ENCODE data around the gene ATP2A3. TPM values are rescaled to one million over a fixed set of nuclear protein-coding genes. Genes with fewer than 3 reads are reported as not detected.

ATP2A3 gene
- polyA plus RNA-seq, 3 donors = 6.9 to 46.5 (median 9.5) TPM

DNA sequence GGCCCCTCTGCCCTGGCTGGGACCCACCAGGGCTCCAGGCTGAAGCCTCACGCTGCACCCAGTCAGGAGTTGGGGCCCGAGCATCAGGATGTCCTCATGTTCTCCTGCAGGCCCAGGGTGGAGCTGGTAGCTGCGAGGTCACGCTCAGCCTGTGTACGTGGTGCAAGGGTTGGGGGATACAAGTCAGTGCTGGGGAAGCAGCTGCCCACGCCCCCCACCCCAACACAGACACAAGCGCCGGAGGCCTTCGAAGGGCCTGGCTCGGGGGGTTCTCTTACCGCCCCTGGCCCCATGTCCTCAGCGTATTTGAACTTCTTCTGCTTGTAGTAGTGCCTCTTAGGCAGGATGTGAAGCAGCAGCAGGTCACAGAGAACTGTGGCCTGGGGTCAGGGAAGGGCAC is 66.5 kb downstream of the ATP2A3 start:
- H3K9ac ChIP-seq (ENCODE audit: insufficient read depth, low read length, poor library complexity, severe bottlenecking) = no peak overlapping the region
- no peak overlapping the region for H3K4me2 ChIP-seq (replicated peaks; ENCODE audit: extremely low read depth, low read length, poor library complexity, severe bottlenecking)
- intact Hi-C loops (cut with micrococcal nuclease) = no loop called here
- H3K27me3 ChIP-seq (ENCODE audit: control insufficient read depth in 2 of 2, insufficient read depth in 2 of 2, low read length in 2 of 2) = no peaks in the 10 kb centered on the region
- H3K36me3 ChIP-seq (replicated peaks in 1 of 2; ENCODE audit: control insufficient read depth in 1 of 2, insufficient read depth in 2 of 2, low read length in 2 of 2) = peaks cover 36 to 62% of the 10 kb centered on the region in 2 donors
- peaks cover 33 to 68% of the 10 kb centered on the region in 2 donors for H3K36me3 Mint-ChIP-seq
- WGBS (ENCODE audit: insufficient coverage) = 100% methylated on average over 5 of the region's 12 CpGs
- peaks cover 30 to 34% of the 10 kb centered on the region in 2 donors for H3K4me1 ChIP-seq (ENCODE audit: control insufficient read depth in 1 of 2, insufficient read depth in 2 of 2, low read length in 2 of 2)
- no peaks in the 10 kb centered on the region for H3K79me2 ChIP-seq (ENCODE audit: insufficient read depth, low read length)
- no peak overlapping the region for H3K27ac ChIP-seq (ENCODE audit: low read depth in 1 of 2, low read length in 2 of 2)
- no peaks in the 10 kb centered on the region for H3K9me3 Mint-ChIP-seq
- H3K4me3 ChIP-seq (replicated peaks in 1 of 3; ENCODE audit: low read depth in 2 of 3, low read length in 3 of 3) = no peak overlapping the region
- no peak overlapping the region for H3K4me3 Mint-ChIP-seq
- no peak for DNase-seq
- H3K27me3 Mint-ChIP-seq (ENCODE audit: low read depth in 3 of 3) = peaks cover 0 to 3% (median 2%) of the 10 kb centered on the region in 3 donors
- peaks cover under 1% of the 10 kb centered on the region for H4K20me1 ChIP-seq (ENCODE audit: insufficient read depth, low read length)
- H3K9me3 ChIP-seq (replicated peaks in 1 of 2; ENCODE audit: control insufficient read depth in 1 of 2, insufficient read depth in 1 of 2, low read length in 2 of 2) = no peaks in the 10 kb centered on the region
- H3K27ac Mint-ChIP-seq = peak overlapping the region in 2 of 7 donors; percentile 6 to 25
- H3K4me1 Mint-ChIP-seq = peaks cover 27% of the 10 kb centered on the region
- TF ChIP-seq, protein P1, sequence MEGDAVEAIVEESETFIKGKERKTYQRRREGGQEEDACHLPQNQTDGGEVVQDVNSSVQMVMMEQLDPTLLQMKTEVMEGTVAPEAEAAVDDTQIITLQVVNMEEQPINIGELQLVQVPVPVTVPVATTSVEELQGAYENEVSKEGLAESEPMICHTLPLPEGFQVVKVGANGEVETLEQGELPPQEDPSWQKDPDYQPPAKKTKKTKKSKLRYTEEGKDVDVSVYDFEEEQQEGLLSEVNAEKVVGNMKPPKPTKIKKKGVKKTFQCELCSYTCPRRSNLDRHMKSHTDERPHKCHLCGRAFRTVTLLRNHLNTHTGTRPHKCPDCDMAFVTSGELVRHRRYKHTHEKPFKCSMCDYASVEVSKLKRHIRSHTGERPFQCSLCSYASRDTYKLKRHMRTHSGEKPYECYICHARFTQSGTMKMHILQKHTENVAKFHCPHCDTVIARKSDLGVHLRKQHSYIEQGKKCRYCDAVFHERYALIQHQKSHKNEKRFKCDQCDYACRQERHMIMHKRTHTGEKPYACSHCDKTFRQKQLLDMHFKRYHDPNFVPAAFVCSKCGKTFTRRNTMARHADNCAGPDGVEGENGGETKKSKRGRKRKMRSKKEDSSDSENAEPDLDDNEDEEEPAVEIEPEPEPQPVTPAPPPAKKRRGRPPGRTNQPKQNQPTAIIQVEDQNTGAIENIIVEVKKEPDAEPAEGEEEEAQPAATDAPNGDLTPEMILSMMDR (IDR thresholded peaks at IDR 0.05) = no peak
- H2AFZ ChIP-seq (ENCODE audit: insufficient read depth, low read depth, low read length, poor library complexity, severe bottlenecking) = no peak overlapping the region

DNA sequence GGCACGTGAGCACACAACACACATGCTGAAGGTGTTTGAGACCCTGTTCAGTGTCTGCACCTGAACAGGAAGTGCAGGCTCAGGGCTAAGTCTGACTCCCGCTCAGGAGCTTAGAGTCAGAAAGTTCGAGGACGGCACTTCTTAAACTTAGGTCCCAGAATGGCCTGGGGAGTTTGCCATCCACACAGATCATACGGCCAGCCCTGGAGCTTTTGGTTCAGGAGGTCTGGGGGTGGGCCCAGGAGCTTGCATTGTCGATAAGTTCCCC is 67.3 kb downstream of the ATP2A3 start:
- Mint-ChIP-seq H3K4me3 (no peak overlapping the region), H3K27me3 (ENCODE audit: low read depth in 3 of 3) (peaks cover 1 to 3% (median 2%) of the 10 kb centered on the region in 3 donors), H3K4me1 (peaks cover 29% of the 10 kb centered on the region), H3K27ac (no peak overlapping the region), H3K9me3 (no peaks in the 10 kb centered on the region), H3K36me3 (peaks cover 33 to 60% of the 10 kb centered on the region in 2 donors)
- WGBS (ENCODE audit: insufficient coverage) = 97% methylated on average over 6 of the region's 6 CpGs
- Histone ChIP-seq H3K9me3 (replicated peaks in 1 of 2; ENCODE audit: control insufficient read depth in 1 of 2, insufficient read depth in 1 of 2, low read length in 2 of 2) (no peaks in the 10 kb centered on the region), H3K27me3 (ENCODE audit: control insufficient read depth in 2 of 2, insufficient read depth in 2 of 2, low read length in 2 of 2) (no peaks in the 10 kb centered on the region), H3K4me3 (replicated peaks in 1 of 3; ENCODE audit: low read depth in 2 of 3, low read length in 3 of 3) (no peak overlapping the region), H3K79me2 (ENCODE audit: insufficient read depth, low read length) (no peaks in the 10 kb centered on the region), H3K4me1 (ENCODE audit: control insufficient read depth in 1 of 2, insufficient read depth in 2 of 2, low read length in 2 of 2) (peaks cover 32 to 43% of the 10 kb centered on the region in 2 donors), H2AFZ (ENCODE audit: insufficient read depth, low read depth, low read length, poor library complexity, severe bottlenecking) (no peak overlapping the region), H4K20me1 (ENCODE audit: insufficient read depth, low read length) (no peaks in the 10 kb centered on the region), H3K9ac (ENCODE audit: insufficient read depth, low read length, poor library complexity, severe bottlenecking) (no peak overlapping the region), H3K4me2 (replicated peaks; ENCODE audit: extremely low read depth, low read length, poor library complexity, severe bottlenecking) (no peak overlapping the region), H3K27ac (ENCODE audit: low read depth in 1 of 2, low read length in 2 of 2) (no peak overlapping the region), H3K36me3 (replicated peaks in 1 of 2; ENCODE audit: control insufficient read depth in 1 of 2, insufficient read depth in 2 of 2, low read length in 2 of 2) (peaks cover 35 to 57% of the 10 kb centered on the region in 2 donors)
- intact Hi-C loops (cut with micrococcal nuclease) = no loop called here
- TF ChIP-seq, protein P1 (IDR thresholded peaks at IDR 0.05) = no peak
- no peak for DNase-seq

All from CD14-positive monocyte (primary cell).